T-helper 1 cell (primary cell): ENCODE data around the gene RAB3GAP2.
"Not testable (repeated sequence)": the region's sequence is repeated elsewhere in the genome, so short reads cannot be mapped to it uniquely, and the experiment has no call there.

Experiments
- DNase-seq, 5 donors: peaks; one replicate each; pipeline ENCODE4 v3.0.0-alpha.2; 2012 to 2020

RAB3GAP2 gene

GRCh38 chr1:220139966-220140365 lies 132.3 kb downstream of the RAB3GAP2 start:
- no peak for DNase-seq

DNA sequence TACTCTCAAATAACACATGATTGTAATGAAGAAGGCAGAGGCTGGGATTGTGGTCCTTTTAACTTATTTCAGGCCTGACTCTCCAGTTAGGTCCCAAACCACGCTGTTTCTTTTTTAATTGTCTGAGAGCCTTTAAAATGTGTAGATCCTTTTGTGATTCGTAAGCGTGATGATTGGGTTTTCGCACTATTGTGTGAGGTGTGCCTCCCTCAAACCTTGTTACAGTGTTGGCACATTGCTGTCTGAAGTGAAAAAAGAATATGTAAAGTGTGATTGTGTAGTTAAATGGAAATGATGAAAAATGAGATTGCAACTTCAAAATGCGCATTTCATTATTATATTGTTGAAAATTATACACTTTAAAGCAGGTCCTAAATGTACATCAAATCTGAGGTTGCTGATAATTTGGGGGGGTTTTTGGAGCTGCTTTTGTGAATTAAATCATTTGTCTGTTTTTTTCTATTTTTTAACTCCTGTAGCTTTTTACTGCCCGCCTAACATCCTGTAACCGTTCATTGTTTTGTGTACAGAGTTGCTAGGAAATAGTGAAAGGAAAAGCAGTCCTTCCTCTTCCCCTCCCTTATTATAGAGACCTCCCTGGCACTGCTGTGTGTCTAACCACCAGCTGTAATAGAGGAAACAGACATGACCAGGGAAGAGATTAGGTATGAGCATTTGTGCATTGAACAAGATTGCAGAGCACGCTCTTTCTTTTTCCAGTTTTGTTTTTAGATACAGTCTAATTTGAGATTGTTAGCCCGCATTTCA lies 135.1 kb downstream of the RAB3GAP2 start:
- peak in 1 of 5 donors; percentile 49 for DNase-seq

GRCh38 chr1:220135755-220136154 lies 136.5 kb downstream of the RAB3GAP2 start:
- DNase-seq: no peak

- no peak for DNase-seq
Observed at GRCh38 chr1:220129479-220130210, 142.6 kb downstream of the RAB3GAP2 start.

DNA sequence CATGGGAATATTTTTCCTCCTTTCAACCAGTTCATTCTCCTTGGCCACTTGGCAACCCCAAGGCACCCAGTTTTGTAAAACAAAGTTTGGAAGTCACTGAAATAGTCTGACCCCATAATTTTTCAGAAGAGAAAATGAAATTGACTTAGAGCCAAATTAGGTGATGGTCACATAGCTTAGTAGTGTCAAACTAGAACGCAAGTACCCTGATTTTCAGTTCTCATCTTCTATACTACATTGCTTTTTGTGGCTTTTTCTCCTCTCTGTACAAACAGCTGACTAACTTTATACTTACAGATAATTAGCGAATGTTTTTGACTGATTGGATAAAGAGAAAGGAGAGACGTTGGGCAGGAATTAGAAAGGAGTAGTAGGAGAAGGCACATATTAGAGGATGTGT lies 145.2 kb downstream of the RAB3GAP2 start:
- DNase-seq: no peak

- no peak for DNase-seq
Observed at GRCh38 chr1:220124542-220124941, 147.7 kb downstream of the RAB3GAP2 start.

DNA sequence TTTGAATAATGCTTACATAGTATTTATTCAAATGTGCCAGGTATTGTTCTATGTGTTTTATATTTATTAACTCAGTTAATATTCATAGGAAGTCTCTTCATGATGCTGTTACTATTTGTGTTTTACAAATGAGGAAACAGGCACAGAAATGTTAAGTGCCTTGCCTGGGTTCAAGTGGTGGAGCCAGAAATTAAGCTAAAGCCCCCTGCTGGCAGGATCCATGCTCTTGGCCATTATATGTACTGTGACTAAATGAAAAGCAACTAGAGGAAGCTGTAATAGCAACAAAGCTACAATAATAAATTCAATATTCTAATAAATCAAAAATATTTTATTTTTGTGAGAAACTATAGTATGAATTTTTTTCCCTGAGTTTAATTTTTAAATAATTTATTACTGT lies 148.4 kb downstream of the RAB3GAP2 start:
- DNase-seq: peak in 1 of 5 donors; percentile 6

- DNase-seq: no peak
Observed at GRCh38 chr1:220123066-220123465, 149.2 kb downstream of the RAB3GAP2 start.

GRCh38 chr1:220121791-220122530 lies 150.3 kb downstream of the RAB3GAP2 start:
- DNase-seq: no peak

DNA sequence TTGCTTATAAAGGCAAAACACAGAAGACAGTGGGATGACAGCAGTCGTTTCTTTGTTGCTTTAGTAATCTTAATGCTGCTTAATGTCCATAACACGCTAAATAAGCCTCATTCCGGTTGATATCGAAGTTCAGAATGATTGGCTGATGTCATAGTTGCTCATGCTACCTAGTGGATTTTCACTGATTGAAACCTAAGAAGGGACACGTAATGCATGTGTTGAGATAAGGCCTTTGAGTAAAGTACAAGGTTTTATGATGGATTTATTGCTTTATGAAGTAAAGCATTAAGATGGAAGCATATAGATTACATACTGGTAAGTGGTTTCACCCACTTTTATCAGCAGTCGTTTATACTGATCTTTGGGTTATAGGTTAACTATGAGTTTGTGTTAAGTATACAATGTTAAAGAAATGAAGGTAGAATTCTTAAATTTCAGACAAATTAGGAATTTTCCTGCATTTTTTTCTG lies 153.2 kb downstream of the RAB3GAP2 start:
- no peak for DNase-seq

DNA sequence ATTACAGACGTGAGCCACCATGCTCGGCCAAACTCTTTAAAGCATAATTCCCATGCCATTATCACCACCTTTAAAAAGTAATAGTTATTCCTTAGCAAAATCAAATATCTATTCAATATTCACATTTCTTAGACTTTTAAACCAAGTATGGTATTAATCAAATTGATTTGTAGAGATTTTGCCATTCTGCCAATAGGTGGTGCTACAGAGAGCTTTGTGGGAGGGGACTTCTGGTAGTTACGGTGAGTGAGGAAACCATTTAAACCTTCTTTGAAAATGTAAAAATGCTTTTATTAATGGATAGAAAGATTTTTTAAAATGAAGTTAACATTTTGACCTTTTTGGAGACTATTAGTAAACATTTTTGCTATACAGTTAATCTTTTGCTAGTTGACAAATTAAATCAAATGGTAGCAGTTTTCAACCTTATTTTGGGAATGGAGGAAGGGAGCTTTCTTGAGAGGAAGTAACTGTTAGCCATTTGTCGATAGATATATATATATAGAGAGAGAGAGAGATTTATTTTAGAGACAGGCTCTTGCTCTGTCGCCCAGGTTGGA lies 159.0 kb downstream of the RAB3GAP2 start:
- DNase-seq: peak in 2 of 5 donors; percentile 18 to 44

DNA sequence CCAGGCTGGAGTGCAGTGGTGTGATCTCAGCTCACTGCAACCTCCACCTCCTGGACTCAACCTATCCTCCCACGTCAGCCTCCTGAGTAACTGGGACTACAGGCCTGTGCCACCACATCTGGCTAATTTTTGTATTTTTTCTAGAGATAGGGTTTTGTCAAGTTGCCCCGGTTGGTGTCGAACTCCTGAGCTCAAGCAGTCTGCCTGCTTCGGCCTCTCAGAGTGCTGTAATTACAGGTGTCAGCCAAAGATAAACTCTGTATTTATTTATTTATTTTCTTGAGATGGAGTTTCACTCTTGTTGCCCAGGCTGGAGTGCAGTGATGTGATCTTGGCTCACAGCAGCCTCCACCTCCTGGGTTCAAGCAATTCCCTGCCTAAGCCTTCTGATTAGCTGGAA lies 159.7 kb downstream of the RAB3GAP2 start:
- not testable (repeated sequence) for DNase-seq

DNA sequence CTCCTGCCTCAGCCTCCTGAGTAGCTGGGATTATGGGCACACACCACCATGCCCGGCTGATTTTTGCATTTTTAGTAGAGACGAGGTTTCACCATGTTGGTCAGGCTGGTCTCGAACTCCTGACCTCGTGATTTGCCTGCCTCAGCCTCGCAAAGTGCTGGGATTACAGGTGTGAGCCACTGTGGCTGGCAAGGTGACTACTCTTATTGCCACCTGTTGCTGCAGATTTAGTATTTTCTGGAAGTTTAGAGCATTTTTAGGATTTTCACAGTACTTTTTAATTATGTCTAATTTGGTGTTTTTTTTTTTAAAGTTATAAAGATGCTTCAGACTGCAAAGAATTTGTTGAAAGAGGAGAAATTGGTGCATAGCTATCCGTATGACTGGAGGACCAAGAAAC lies 161.8 kb downstream of the RAB3GAP2 start:
- DNase-seq: not testable (repeated sequence)

DNA sequence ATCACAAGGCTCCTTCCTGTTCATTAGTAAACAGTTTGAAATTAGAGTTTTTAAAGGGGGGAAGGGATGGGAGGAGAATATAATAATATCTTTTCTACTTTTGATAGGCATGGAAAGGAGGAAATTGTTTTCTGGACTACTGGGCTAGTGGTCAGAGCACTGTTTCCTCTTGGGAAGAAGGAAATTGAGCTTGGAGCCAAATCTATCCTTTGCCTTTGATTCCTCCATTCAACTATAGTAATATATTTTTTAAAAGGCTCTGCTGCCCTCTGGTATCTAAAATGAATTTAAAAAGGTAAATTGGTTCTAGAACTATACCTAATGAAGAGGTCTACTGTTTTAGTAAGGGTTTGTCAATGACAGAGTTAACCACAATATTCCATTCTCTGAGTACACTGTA lies 172.4 kb downstream of the RAB3GAP2 start:
- DNase-seq: no peak
